Renal pelvis (tissue), 4 donors: ENCODE results near the gene WDR6. TPM values are rescaled to one million over a fixed set of nuclear protein-coding genes. Genes with fewer than 3 reads are reported as not detected.
"Not testable (repeated sequence)": the region's sequence is repeated elsewhere in the genome, so short reads cannot be mapped to it uniquely, and the experiment has no call there.

Source experiments
- DNase-seq: peaks from one replicate; pipeline ENCODE4 v3.0.0-alpha.2; 2013
- polyA plus RNA-seq, 3 donors: library from polyadenylated mRNA; unstranded; fragments of 120-200 nt; gene quantifications; one replicate each; pipeline ENCODE4 v1.2.1, GENCODE V29; 2013; ENCODE audit not compliant: insufficient read length in 3 of 3

The WDR6 gene
- polyA plus RNA-seq, 3 donors = 211 to 244 (median 231) TPM

GRCh38 chr3:48989796-48990635 is 17.2 kb upstream of the WDR6 start, which contains the start of gene P4HTM:
TSS of gene P4HTM (plus strand) at chr3:48990241. CDS start at chr3:48990257, 16 bp downstream.
- DNase-seq = peak; percentile 88

DNA sequence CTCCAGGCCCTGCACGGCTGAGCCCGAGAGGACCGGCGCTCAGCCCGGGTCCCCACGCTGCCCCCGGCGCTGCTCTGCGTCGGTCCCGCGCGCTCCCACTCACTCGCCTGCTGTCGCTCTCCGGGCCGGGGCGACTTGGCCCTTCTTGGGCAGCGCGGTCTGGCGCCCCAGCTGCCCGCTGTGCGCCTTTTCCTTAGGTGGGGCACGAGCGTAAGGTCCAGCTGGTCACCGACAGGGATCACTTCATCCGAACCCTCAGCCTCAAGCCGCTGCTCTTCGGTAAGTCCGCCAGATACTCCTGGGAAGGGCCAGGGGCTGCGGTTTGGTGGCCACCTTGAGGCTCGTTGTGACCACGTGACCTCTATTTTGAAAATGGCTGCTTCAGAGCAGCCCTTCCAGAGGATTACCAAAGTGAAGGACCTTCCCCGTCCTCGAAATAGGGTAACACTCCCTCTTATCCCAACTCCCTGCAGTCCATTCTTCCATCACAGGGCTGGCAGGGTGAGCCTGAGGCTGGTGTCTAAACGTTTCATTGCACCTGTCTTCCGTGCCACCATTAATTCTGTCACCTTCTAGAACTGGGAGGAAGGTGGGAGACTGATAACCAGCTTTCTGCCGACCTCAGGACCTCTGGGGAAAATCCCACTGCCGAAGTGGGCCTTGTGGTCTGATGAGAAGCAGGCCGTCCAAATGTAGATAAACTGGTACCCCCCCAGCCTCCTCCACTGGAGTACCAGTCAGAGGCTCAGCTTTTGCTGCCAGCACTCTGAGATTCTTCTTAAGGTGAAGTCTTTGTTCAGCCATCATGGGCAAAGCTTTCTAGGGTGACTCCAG is 16.3 kb upstream of the WDR6 start:
- DNase-seq = peak; percentile 16

GRCh38 chr3:48991851-48992545 is 15.2 kb upstream of the WDR6 start:
- DNase-seq = no peak

- DNase-seq = no peak
Measured at GRCh38 chr3:48993834-48994233, 13.4 kb upstream of the WDR6 start.

- no peak for DNase-seq
Measured at GRCh38 chr3:48996640-48997039, 10.6 kb upstream of the WDR6 start.

DNA sequence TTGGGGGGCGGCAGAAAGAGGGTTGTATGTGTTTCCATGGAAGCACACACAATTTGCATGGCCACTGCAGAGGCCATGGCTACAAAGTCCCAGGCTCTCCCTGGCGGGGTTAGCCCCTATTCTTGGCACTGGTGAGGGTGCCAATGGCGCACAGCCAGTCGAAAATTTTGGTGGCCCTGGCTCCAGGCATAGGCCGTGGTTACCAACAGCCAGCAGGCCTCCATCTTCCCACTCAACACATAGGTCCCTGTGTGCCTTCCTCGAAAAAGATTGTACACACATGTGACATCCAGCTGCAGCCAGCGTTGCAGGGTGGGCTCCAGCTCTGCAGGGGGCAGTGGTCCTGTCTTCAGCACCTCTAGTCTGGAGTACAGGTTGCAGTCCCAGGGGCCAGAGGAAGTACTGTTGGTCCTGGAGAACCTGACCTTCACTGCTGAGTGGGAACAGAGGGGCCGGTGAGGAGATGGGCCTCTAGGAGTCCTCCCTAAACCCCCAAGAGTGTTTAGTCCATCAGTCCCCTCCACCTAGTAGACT is 10.0 kb upstream of the WDR6 start:
- DNase-seq = no peak

- no peak for DNase-seq
Measured at GRCh38 chr3:48997714-48998637, 9.2 kb upstream of the WDR6 start.

- DNase-seq = no peak
Measured at GRCh38 chr3:48999085-48999858, 7.9 kb upstream of the WDR6 start.

- no peak for DNase-seq
Measured at GRCh38 chr3:49001155-49001554, 6.0 kb upstream of the WDR6 start.

GRCh38 chr3:49004352-49005302 is 2.6 kb upstream of the WDR6 start:
- no peak for DNase-seq

GRCh38 chr3:49005303-49005680 is 1.9 kb upstream of the WDR6 start:
- no peak for DNase-seq

DNA sequence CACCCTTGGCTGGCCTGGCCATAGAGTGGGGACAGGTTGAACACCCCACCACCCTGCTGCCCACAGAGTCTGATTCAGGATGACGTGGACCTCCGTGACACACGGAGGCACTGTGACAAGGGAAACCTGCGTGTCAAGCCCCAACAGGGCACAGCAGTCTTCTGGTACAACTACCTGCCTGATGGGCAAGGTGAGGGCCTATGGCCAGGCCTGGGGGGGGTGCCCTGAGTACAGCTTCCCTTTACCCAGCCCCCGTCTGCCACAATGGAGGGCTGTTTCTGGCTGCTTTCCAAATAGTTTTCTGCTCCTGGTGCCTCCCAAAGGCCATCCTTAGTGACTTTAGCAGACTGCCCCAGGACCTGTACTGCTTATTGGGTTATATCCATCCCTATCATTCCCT is 1.2 kb upstream of the WDR6 start:
- no peak for DNase-seq

GRCh38 chr3:49006408-49007067 is 653 bp upstream of the WDR6 start:
- no peak for DNase-seq

- peak; percentile 82 for DNase-seq
Measured at GRCh38 chr3:49007771-49008528, 759 bp downstream of the WDR6 start.

DNA sequence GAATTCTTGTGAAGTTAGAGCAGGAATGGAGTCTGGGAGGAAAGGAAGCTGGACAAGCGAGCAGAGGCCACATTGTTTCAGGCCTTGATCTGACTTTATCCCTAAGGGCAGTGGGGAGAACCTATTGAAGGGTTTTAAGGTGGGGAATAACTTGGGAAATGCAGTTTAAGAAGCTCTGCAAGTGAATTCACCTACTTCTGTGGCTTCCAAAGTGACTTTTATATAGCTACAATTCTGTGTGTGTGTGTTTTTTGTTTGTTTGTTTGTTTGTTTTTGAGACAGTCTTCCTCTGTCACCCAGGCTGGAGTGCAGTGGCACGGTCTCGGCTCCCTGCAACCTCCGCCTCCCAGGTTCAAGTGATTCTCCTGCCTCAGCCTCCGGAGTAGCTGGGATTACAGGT is 1.4 kb downstream of the WDR6 start:
- DNase-seq = not testable (repeated sequence)

DNA sequence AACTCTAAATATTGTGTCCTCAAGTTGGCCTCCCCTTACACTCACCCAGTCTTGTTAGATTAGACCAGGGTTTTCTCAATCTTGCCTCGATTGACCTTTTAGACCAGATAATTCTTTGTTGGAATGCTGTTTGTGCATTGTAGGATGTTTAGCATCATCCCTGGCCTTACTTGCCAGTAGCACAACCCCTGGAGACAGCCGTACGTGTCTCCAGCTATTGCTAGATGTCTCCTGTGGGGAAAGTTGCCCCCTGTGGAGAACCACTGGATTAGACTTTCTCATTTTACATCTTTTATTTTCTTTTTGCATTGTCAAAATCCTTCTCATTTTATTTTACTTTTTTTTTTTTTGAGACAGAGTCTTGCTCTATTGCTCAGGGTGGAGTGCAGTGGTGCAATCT is 2.2 kb downstream of the WDR6 start:
- DNase-seq = no peak

DNA sequence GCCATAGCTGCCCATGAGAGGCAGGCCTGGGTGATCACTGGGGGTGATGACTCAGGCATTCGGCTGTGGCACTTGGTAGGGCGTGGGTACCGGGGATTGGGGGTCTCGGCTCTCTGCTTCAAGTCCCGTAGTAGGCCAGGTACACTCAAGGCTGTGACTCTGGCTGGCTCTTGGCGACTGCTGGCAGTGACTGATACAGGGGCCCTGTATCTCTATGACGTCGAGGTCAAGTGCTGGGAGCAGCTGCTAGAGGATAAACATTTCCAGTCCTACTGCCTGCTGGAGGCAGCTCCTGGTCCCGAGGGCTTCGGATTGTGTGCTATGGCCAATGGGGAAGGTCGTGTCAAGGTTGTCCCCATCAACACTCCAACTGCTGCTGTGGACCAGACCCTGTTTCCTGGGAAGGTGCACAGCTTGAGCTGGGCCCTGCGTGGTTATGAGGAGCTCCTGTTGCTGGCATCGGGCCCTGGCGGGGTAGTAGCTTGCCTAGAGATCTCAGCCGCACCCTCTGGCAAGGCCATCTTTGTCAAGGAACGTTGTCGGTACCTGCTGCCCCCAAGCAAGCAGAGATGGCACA is 5.3 kb downstream of the WDR6 start:
- no peak for DNase-seq
